HEK293T (cell line): ENCODE results near the gene TMEM38B.
A peak's percentile ranks its signal among the peaks of the same experiment; 100 is the strongest.

Source experiments
- CTCF ChIA-PET: fragments of 350-600 bp; formaldehyde crosslinking; extraction: SDS; loops from one replicate; lab custom pipeline; 2021; ENCODE audit warnings: antibody characterized with exemption, inconsistent platforms; lab: Yijun Ruan, JAX
- POLR2A ChIA-PET: fragments of 350-600 bp; formaldehyde crosslinking; extraction: SDS; loops from one replicate; lab custom pipeline; 2020; ENCODE audit warnings: antibody characterized with exemption, inconsistent platforms; lab: Yijun Ruan, JAX
- DNase-seq: peaks from one replicate; pipeline ENCODE4 v3.0.0; 2012; ENCODE audit warnings: mixed read lengths; ENCODE audit errors: extremely low spot score
- ARNT ChIP-seq: fragments of 450-650 bp; IDR thresholded peaks from 2 replicates; pipeline ENCODE4 v1.6.1; 2017; ENCODE audit warnings: mild to moderate bottlenecking
- BHLHE40 ChIP-seq: fragments of 450-650 bp; IDR thresholded peaks from 2 replicates; pipeline ENCODE4 v1.6.1; 2016; ENCODE audit warnings: mild to moderate bottlenecking, moderate library complexity, borderline replicate concordance
- CTBP1 ChIP-seq: fragments of 450-650 bp; IDR thresholded peaks from 2 replicates; pipeline ENCODE4 v1.6.1; 2016; ENCODE audit warnings: borderline replicate concordance
- ELF4 ChIP-seq: fragments of 450-650 bp; IDR thresholded peaks from 2 replicates; pipeline ENCODE4 v1.6.1; 2017; ENCODE audit warnings: antibody characterized with exemption
- FOXA1 ChIP-seq: fragments of 450-650 bp; IDR thresholded peaks from 2 replicates; pipeline ENCODE4 v1.6.1; 2016; ENCODE audit warnings: mild to moderate bottlenecking
- FOXK2 ChIP-seq: fragments of 450-650 bp; IDR thresholded peaks from 2 replicates; pipeline ENCODE4 v1.6.1; 2016; ENCODE audit warnings: mild to moderate bottlenecking
- FOXM1 ChIP-seq: fragments of 450-650 bp; IDR thresholded peaks from 2 replicates; pipeline ENCODE4 v1.6.1; 2017; ENCODE audit warnings: mild to moderate bottlenecking, borderline replicate concordance
- HDGF ChIP-seq: fragments of 450-650 bp; IDR thresholded peaks from 2 replicates; pipeline ENCODE4 v1.6.1; 2017; ENCODE audit warnings: antibody characterized with exemption, borderline replicate concordance
- L3MBTL2 ChIP-seq: fragments of 450-650 bp; conservative IDR thresholded peaks from 2 replicates; pipeline ENCODE4 v1.6.1; 2016; ENCODE audit warnings: mild to moderate bottlenecking
- LEF1 ChIP-seq: fragments of 450-650 bp; IDR thresholded peaks from 2 replicates; pipeline ENCODE4 v1.6.1; 2017; ENCODE audit warnings: mild to moderate bottlenecking, borderline replicate concordance
- NFRKB ChIP-seq: fragments of 450-650 bp; IDR thresholded peaks from 2 replicates; pipeline ENCODE4 v1.6.1; 2016; ENCODE audit warnings: mild to moderate bottlenecking, moderate library complexity
- PKNOX1 ChIP-seq: fragments of 450-650 bp; IDR thresholded peaks from 2 replicates; pipeline ENCODE4 v1.6.1; 2016
- SP1 ChIP-seq: fragments of 450-650 bp; IDR thresholded peaks from 2 replicates; pipeline ENCODE4 v1.6.1; 2017
- SUZ12 ChIP-seq: fragments of 450-650 bp; IDR thresholded peaks from 2 replicates; pipeline ENCODE4 v1.6.1; 2016; ENCODE audit warnings: mild to moderate bottlenecking
- TARDBP ChIP-seq: fragments of 450-650 bp; IDR thresholded peaks from 2 replicates; pipeline ENCODE4 v1.6.1; 2016
- ZNF384 ChIP-seq: fragments of 450-650 bp; IDR thresholded peaks from 2 replicates; pipeline ENCODE4 v1.6.1; 2016

Gene TMEM38B

DNA sequence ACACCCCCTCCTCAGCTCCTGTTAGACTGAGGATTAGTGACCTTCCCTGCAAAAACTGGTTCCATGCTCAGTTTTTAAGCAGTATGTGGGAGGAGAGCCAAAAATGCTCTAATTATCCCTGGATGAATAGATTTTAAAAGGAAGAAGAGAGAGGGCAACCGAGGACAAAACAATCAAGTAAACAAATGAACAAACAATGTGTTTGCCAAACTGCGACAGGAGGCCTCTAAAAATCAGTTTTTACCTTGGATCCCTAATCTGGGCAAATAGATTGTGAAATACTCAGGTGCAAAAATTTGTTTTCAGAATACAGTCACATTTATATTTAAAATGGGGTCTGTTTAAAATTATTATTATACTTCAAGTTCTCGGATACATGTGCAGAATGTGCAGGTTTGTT is 23.6 kb upstream of the TMEM38B start:
- ChIA-PET POLR2A (no interaction called here), CTCF (no interaction called here)
- TF ChIP-seq NFRKB = no peak
- TF ChIP-seq HDGF = no peak
- no peak for TF ChIP-seq FOXK2
- TF ChIP-seq TARDBP = no peak
- no peak for TF ChIP-seq ARNT
- no peak for TF ChIP-seq SUZ12
- no peak for TF ChIP-seq FOXA1
- TF ChIP-seq LEF1 = no peak
- no peak for TF ChIP-seq L3MBTL2
- no peak for TF ChIP-seq ZNF384
- TF ChIP-seq ELF4 = no peak
- TF ChIP-seq FOXM1 = no peak
- no peak for TF ChIP-seq PKNOX1
- TF ChIP-seq CTBP1 = no peak
- TF ChIP-seq SP1 = no peak
- TF ChIP-seq BHLHE40 = no peak

GRCh38 chr9:105672711-105673234 is 21.6 kb upstream of the TMEM38B start:
- no peak for DNase-seq
- ChIA-PET POLR2A (interaction anchor here (0.6 kb wide), 1 partner anchor 16 kb away, joined by 3 read pairs; no protein-coding TSS in a partner anchor), CTCF (no interaction called here)
- no peak for TF ChIP-seq FOXA1
- TF ChIP-seq PKNOX1 = peak; percentile 71; the same call in 1 of the 2 replicates
- no peak for TF ChIP-seq ARNT
- no peak for TF ChIP-seq SUZ12

More for the DNA sequence above, 23.6 kb upstream of the TMEM38B start:
- DNase-seq = no peak

DNA sequence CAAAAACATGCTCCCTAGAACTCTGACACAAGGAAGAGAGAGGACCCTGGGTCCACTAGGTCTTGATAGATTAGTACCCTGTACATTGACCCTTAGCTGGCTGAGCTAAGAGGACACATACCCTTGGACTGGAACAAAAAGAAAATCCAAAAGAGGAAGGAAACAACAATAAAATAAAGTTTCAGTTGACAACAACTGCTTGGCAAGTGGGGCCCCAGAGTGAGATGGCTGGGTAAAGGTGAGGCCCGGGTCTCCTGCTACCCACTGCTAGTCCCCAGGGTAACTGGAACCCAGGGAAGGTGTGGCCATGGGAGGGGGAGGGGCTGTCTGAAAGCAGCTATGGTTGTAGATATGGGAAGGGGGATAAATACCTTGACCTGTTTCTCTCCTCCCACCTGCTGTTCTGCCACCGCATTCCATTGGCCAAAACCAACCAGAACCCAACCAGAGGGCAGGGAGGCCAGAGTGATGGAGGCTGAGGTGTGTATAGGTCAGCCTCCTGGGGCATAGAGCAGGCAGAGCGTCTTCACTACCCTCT is 20.4 kb upstream of the TMEM38B start:
- ChIA-PET POLR2A (no interaction called here), CTCF (no interaction called here)
- DNase-seq = no peak

GRCh38 chr9:105676351-105676923 is 17.9 kb upstream of the TMEM38B start:
- ChIA-PET CTCF (no interaction called here), POLR2A (no interaction called here)
- no peak for DNase-seq
- no peak for TF ChIP-seq ELF4
- no peak for TF ChIP-seq SUZ12
- no peak for TF ChIP-seq L3MBTL2
- no peak for TF ChIP-seq FOXM1
- TF ChIP-seq LEF1 = no peak
- no peak for TF ChIP-seq CTBP1
- TF ChIP-seq ARNT = no peak
- no peak for TF ChIP-seq BHLHE40
- TF ChIP-seq TARDBP = no peak
- no peak for TF ChIP-seq FOXK2
- no peak for TF ChIP-seq SP1
- TF ChIP-seq FOXA1 = no peak
- TF ChIP-seq PKNOX1 = no peak
- no peak for TF ChIP-seq ZNF384
- no peak for TF ChIP-seq NFRKB

More for the DNA sequence above, 20.4 kb upstream of the TMEM38B start:
- TF ChIP-seq TARDBP (no peak), SP1 (no peak), NFRKB (no peak)

- CTCF ChIA-PET = interaction anchor here (0.6 kb wide), 1 partner anchor 11 kb away, joined by 3 read pairs; no protein-coding TSS in a partner anchor
- TF ChIP-seq SP1 = no peak
- TF ChIP-seq ZNF384 = no peak
- TF ChIP-seq ELF4 = no peak
- no peak for TF ChIP-seq FOXK2
- no peak for TF ChIP-seq BHLHE40
- no peak for TF ChIP-seq LEF1
- TF ChIP-seq FOXA1 = no peak
- TF ChIP-seq CTBP1 = no peak
- TF ChIP-seq NFRKB = no peak
- no peak for TF ChIP-seq FOXM1
- no peak for TF ChIP-seq L3MBTL2
- TF ChIP-seq TARDBP = no peak
- no peak for TF ChIP-seq ARNT
- TF ChIP-seq HDGF = no peak
- no peak for TF ChIP-seq SUZ12
- TF ChIP-seq PKNOX1 = no peak
- DNase-seq = no peak
- POLR2A ChIA-PET = interaction anchor here (1.1 kb wide), 1 partner anchor 16 kb away, joined by 3 read pairs; the partner anchor contains the start of gene TMEM38B
Measured at GRCh38 chr9:105678163-105678562, 16.2 kb upstream of the TMEM38B start.
